Mucosa of rectum (tissue), 2 donors: ENCODE data around the gene TGFBR3.

ENCODE experiments used
- H3K27ac ChIP-seq, 2 donors: one replicate each; pipeline ENCODE4 v1.7.0; 2013; ENCODE audit warnings: inconsistent platforms in 2 of 2, low read depth in 2 of 2, low read length in 2 of 2
- H3K27me3 ChIP-seq, 2 donors: one replicate each; pipeline ENCODE4 v1.7.0; 2013; ENCODE audit warnings: low read length in 2 of 2; ENCODE audit not compliant: control insufficient read depth in 2 of 2, insufficient read depth in 2 of 2
- H3K36me3 ChIP-seq, 2 donors: one replicate each; pipeline ENCODE4 v1.7.0; 2013; ENCODE audit warnings: low read length in 2 of 2; ENCODE audit not compliant: control insufficient read depth in 2 of 2, insufficient read depth in 2 of 2
- H3K4me1 ChIP-seq, 2 donors: one replicate each; pipeline ENCODE4 v1.7.0; 2013; ENCODE audit warnings: low read length in 2 of 2, mild to moderate bottlenecking in 1 of 2; ENCODE audit not compliant: control insufficient read depth in 2 of 2, insufficient read depth in 2 of 2
- H3K4me3 ChIP-seq, 2 donors: one replicate each; pipeline ENCODE4 v1.7.0; 2013; ENCODE audit warnings: low read length in 2 of 2
- H3K9ac ChIP-seq, 2 donors: one replicate each; pipeline ENCODE4 v1.7.0; 2013; ENCODE audit warnings: low read length in 2 of 2, low read depth in 1 of 2, mild to moderate bottlenecking in 1 of 2
- H3K9me3 ChIP-seq, 2 donors: one replicate each; pipeline ENCODE4 v1.7.0; 2013; ENCODE audit warnings: low read length in 2 of 2; ENCODE audit not compliant: control insufficient read depth in 2 of 2
- donor health status: healthy.
- donor health status: Normal muscosa, but diverticular disease.

The TGFBR3 gene

GRCh38 chr1:91872000-91872399 lies 14.0 kb downstream of the TGFBR3 start:
- Histone ChIP-seq H3K4me3 (no peak overlapping the region), H3K9me3 (no peaks in the 10 kb centered on the region), H3K4me1 (peaks cover 0 to 5% of the 10 kb centered on the region in 2 donors), H3K27me3 (no peaks in the 10 kb centered on the region), H3K27ac (no peak overlapping the region), H3K36me3 (no peaks in the 10 kb centered on the region), H3K9ac (no peak overlapping the region)

- H3K27ac ChIP-seq = no peak overlapping the region
These were observed 15.6 kb downstream of the TGFBR3 start for GRCh38 chr1:91870322-91870721.

GRCh38 chr1:91866425-91866824 lies 19.5 kb downstream of the TGFBR3 start:
- no peaks in the 10 kb centered on the region for H3K27me3 ChIP-seq
- no peaks in the 10 kb centered on the region for H3K4me1 ChIP-seq
- no peak overlapping the region for H3K9ac ChIP-seq
- H3K9me3 ChIP-seq = no peaks in the 10 kb centered on the region
- H3K27ac ChIP-seq = no peak overlapping the region
- no peaks in the 10 kb centered on the region for H3K36me3 ChIP-seq
- H3K4me3 ChIP-seq = no peak overlapping the region

More at GRCh38 chr1:91870322-91870721, 15.6 kb downstream of the TGFBR3 start:
- Histone ChIP-seq H3K9me3 (no peaks in the 10 kb centered on the region), H3K36me3 (no peaks in the 10 kb centered on the region), H3K4me1 (peaks cover 0 to 5% of the 10 kb centered on the region in 2 donors), H3K9ac (no peak overlapping the region), H3K4me3 (no peak overlapping the region), H3K27me3 (no peaks in the 10 kb centered on the region)

- Histone ChIP-seq H3K27me3 (no peaks in the 10 kb centered on the region), H3K9ac (no peak overlapping the region), H3K4me3 (no peak overlapping the region), H3K27ac (no peak overlapping the region), H3K4me1 (no peaks in the 10 kb centered on the region), H3K36me3 (peaks cover 0 to 3% of the 10 kb centered on the region in 2 donors), H3K9me3 (no peaks in the 10 kb centered on the region)
These were observed 21.8 kb downstream of the TGFBR3 start for GRCh38 chr1:91864017-91864700.

GRCh38 chr1:91863498-91863897 lies 22.5 kb downstream of the TGFBR3 start:
- no peaks in the 10 kb centered on the region for H3K27me3 ChIP-seq
- H3K9ac ChIP-seq = no peak overlapping the region
- no peak overlapping the region for H3K4me3 ChIP-seq
- peaks cover 0 to 3% of the 10 kb centered on the region in 2 donors for H3K36me3 ChIP-seq
- no peak overlapping the region for H3K27ac ChIP-seq
- H3K4me1 ChIP-seq = no peaks in the 10 kb centered on the region
- H3K9me3 ChIP-seq = no peaks in the 10 kb centered on the region

GRCh38 chr1:91862120-91862519 lies 23.8 kb downstream of the TGFBR3 start:
- no peaks in the 10 kb centered on the region for H3K4me1 ChIP-seq
- peaks cover 0 to 3% of the 10 kb centered on the region in 2 donors for H3K36me3 ChIP-seq
- H3K27me3 ChIP-seq = no peaks in the 10 kb centered on the region
- H3K9me3 ChIP-seq = no peaks in the 10 kb centered on the region
- no peak overlapping the region for H3K4me3 ChIP-seq
- no peak overlapping the region for H3K9ac ChIP-seq
- no peak overlapping the region for H3K27ac ChIP-seq

GRCh38 chr1:91857557-91858239 lies 28.3 kb downstream of the TGFBR3 start:
- Histone ChIP-seq H3K27me3 (no peaks in the 10 kb centered on the region), H3K4me3 (no peak overlapping the region), H3K9ac (no peak overlapping the region), H3K27ac (no peak overlapping the region), H3K4me1 (no peaks in the 10 kb centered on the region), H3K36me3 (peaks cover 0 to 3% of the 10 kb centered on the region in 2 donors), H3K9me3 (no peaks in the 10 kb centered on the region)

- H3K27ac ChIP-seq = no peak overlapping the region
- H3K9ac ChIP-seq = no peak overlapping the region
These were observed 29.0 kb downstream of the TGFBR3 start for GRCh38 chr1:91856996-91857395.

GRCh38 chr1:91854852-91855534 lies 31.0 kb downstream of the TGFBR3 start:
- Histone ChIP-seq H3K4me1 (peaks cover 2 to 11% of the 10 kb centered on the region in 2 donors), H3K9ac (no peak overlapping the region), H3K27ac (no peak overlapping the region), H3K27me3 (no peaks in the 10 kb centered on the region), H3K36me3 (peaks cover 0 to 3% of the 10 kb centered on the region in 2 donors), H3K9me3 (no peaks in the 10 kb centered on the region), H3K4me3 (no peak overlapping the region)

More at GRCh38 chr1:91856996-91857395, 29.0 kb downstream of the TGFBR3 start:
- Histone ChIP-seq H3K27me3 (no peaks in the 10 kb centered on the region), H3K4me1 (no peaks in the 10 kb centered on the region), H3K4me3 (no peak overlapping the region), H3K9me3 (no peaks in the 10 kb centered on the region), H3K36me3 (peaks cover 0 to 3% of the 10 kb centered on the region in 2 donors)

GRCh38 chr1:91853397-91853796 lies 32.6 kb downstream of the TGFBR3 start:
- no peaks in the 10 kb centered on the region for H3K27me3 ChIP-seq
- no peaks in the 10 kb centered on the region for H3K9me3 ChIP-seq
- no peak overlapping the region for H3K4me3 ChIP-seq
- no peaks in the 10 kb centered on the region for H3K36me3 ChIP-seq
- H3K9ac ChIP-seq = no peak overlapping the region
- peaks cover 2 to 11% of the 10 kb centered on the region in 2 donors for H3K4me1 ChIP-seq
- no peak overlapping the region for H3K27ac ChIP-seq
